Suprapubic skin (tissue), 4 donors: ENCODE measurements around the gene FILIP1L. TPM values are rescaled to one million over a fixed set of nuclear protein-coding genes. Genes with fewer than 3 reads are reported as not detected.

Experiments
- DNase-seq, 2 donors: peaks; one replicate each; pipeline ENCODE4 v3.0.0-alpha.2; 2019; ENCODE audit warnings: low spot score in 2 of 2
- H3K27ac ChIP-seq: fragments of 200-600 bp; sonication (generic); one replicate; pipeline ENCODE4 v1.5.1; 2019
- H3K27me3 ChIP-seq: fragments of 200-600 bp; sonication (generic); one replicate; pipeline ENCODE4 v1.5.1; 2019
- H3K36me3 ChIP-seq: fragments of 200-600 bp; sonication (generic); one replicate; pipeline ENCODE4 v1.5.1; 2019
- H3K4me1 ChIP-seq: fragments of 200-600 bp; sonication (generic); one replicate; pipeline ENCODE4 v1.5.1; 2019
- H3K4me3 ChIP-seq: fragments of 200-600 bp; sonication (generic); one replicate; pipeline ENCODE4 v1.5.1; 2019; ENCODE audit warnings: mild to moderate bottlenecking
- H3K9me3 ChIP-seq: fragments of 200-600 bp; sonication (generic); one replicate; pipeline ENCODE4 v1.5.1; 2019
- EP300 ChIP-seq: sonication (generic); formaldehyde crosslinking; IDR thresholded peaks from one replicate; pipeline ENCODE4 v1.6.1; 2017; ENCODE audit warnings: antibody characterized with exemption
- POLR2A ChIP-seq, 2 donors: fragments of 450-650 bp; IDR thresholded peaks; one replicate each; pipeline ENCODE4 v1.6.1; 2017; ENCODE audit warnings: antibody characterized with exemption in 2 of 2, mild to moderate bottlenecking in 2 of 2, moderate library complexity in 2 of 2
- POLR2AphosphoS5 ChIP-seq, 3 donors: sonication (generic); formaldehyde crosslinking; IDR thresholded peaks; one replicate each; pipeline ENCODE4 v1.6.1; 2017; ENCODE audit warnings: antibody characterized with exemption in 3 of 3
- WGBS: methylation state at CpG from one replicate; pipeline ENCODE4 v1.1.5; 2018; 5-methylcytosine and 5-hydroxymethylcytosine counted together
- total RNA-seq, 4 donors: library from RNA; depleted of rRNA; stranded (reverse); fragments of >200 nt; gene quantifications; one replicate each; pipeline ENCODE4 v1.1.0, GENCODE V29; 2016
- TF ChIP-seq, protein P1 (sequence below), 2 donors: fragments of 200-600 bp in 1 of 2; fragments of 450-650 bp in 1 of 2; sonication (generic) in 1 of 2; IDR thresholded peaks; one replicate each; pipeline ENCODE4 v1.5.1; 2016 to 2019; ENCODE audit warnings: antibody characterized with exemption in 2 of 2, mild to moderate bottlenecking in 1 of 2, moderate library complexity in 1 of 2

FILIP1L gene
- total RNA-seq, 4 donors from 2014 or later, result 14.0 to 19.9 (median 15.9) TPM

DNA sequence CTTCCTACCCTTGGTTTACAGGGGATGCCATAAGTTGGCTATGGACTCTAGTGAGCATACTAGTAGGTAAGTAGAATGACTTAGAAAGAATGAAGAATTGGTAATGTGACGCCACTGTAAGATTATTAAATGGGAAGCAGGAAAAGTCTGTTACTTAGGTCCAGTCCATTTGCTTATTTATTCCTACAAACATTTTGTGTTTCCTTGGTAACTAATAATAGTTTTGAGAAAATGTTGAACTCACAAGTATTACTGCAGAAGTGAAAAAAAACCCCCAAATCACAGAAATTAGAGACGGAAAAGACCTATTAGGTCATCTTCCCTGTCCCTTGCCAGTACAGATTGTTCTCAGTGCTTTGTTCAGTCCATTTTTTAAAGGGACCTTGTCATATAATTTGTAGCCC lies 233.2 kb downstream of the FILIP1L start:
- no peaks in the 10 kb centered on the region for H3K9me3 ChIP-seq
- H3K27me3 ChIP-seq, result no peaks in the 10 kb centered on the region
- no peak overlapping the region for H3K4me3 ChIP-seq
- no peaks in the 10 kb centered on the region for H3K36me3 ChIP-seq
- peak in 1 of 3 donors; percentile 29 for TF ChIP-seq POLR2AphosphoS5 (IDR thresholded peaks at IDR 0.05)
- TF ChIP-seq, protein P1, sequence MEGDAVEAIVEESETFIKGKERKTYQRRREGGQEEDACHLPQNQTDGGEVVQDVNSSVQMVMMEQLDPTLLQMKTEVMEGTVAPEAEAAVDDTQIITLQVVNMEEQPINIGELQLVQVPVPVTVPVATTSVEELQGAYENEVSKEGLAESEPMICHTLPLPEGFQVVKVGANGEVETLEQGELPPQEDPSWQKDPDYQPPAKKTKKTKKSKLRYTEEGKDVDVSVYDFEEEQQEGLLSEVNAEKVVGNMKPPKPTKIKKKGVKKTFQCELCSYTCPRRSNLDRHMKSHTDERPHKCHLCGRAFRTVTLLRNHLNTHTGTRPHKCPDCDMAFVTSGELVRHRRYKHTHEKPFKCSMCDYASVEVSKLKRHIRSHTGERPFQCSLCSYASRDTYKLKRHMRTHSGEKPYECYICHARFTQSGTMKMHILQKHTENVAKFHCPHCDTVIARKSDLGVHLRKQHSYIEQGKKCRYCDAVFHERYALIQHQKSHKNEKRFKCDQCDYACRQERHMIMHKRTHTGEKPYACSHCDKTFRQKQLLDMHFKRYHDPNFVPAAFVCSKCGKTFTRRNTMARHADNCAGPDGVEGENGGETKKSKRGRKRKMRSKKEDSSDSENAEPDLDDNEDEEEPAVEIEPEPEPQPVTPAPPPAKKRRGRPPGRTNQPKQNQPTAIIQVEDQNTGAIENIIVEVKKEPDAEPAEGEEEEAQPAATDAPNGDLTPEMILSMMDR (IDR thresholded peaks at IDR 0.05), result no peak
- TF ChIP-seq POLR2A (IDR thresholded peaks at IDR 0.05), result no peak
- TF ChIP-seq EP300, result no peak
- peak overlapping the region; percentile 85 for H3K27ac ChIP-seq
- DNase-seq, result no peak
- peaks cover 44% of the 10 kb centered on the region for H3K4me1 ChIP-seq
- WGBS, result 62% methylated on average over 2 of the region's 2 CpGs

DNA sequence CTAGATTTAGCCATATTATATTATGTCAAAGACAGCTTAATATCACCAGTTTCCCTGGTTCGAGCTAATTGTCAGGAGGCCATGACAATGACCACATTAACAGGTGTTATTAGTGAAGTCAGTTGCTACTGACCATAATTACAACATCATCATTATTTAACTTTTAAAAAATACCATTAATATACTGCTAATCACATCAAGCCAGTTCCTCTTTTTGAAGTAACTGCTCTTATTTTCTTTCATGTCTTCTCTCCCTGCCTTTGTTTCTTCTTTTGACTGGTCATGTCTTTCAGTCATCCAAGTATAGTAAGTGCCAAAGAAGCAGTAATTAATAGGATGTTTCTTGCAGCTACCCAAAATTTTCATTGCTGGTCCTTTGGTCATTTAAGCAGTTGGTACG lies 235.0 kb downstream of the FILIP1L start:
- Histone ChIP-seq H3K36me3 (no peaks in the 10 kb centered on the region), H3K27me3 (no peaks in the 10 kb centered on the region), H3K27ac (no peak overlapping the region), H3K9me3 (no peaks in the 10 kb centered on the region), H3K4me3 (no peak overlapping the region), H3K4me1 (peaks cover 43% of the 10 kb centered on the region)
- TF ChIP-seq, protein P1 (IDR thresholded peaks at IDR 0.05), result no peak
- TF ChIP-seq POLR2AphosphoS5 (IDR thresholded peaks at IDR 0.05) (no peak), POLR2A (IDR thresholded peaks at IDR 0.05) (no peak), EP300 (no peak)
- no peak for DNase-seq
- 92% methylated on average over 2 of the region's 2 CpGs for WGBS

DNA sequence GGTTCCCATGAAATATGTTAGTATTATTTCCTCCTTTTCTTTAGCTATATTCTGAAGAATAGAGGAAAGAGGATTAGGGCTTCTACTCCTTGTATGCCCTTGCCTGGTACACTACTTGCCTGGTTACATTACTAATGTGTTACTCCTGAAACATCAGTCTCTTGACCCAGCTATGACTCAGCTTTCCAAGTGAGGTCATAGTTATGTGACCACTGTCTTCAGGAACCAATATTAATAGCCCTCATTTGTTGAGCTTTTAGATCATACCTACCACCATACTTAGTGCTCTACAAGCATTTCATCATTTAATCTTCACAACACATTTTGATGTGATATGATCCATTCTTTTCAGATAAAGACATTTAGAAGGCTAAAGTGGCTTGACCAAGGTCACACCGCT lies 236.3 kb downstream of the FILIP1L start:
- Histone ChIP-seq H3K4me1 (peaks cover 50% of the 10 kb centered on the region), H3K4me3 (no peak overlapping the region), H3K9me3 (no peaks in the 10 kb centered on the region), H3K27ac (peak overlapping the region; percentile 64), H3K36me3 (no peaks in the 10 kb centered on the region), H3K27me3 (no peaks in the 10 kb centered on the region)
- peak in 1 of 2 donors; percentile 24 for TF ChIP-seq POLR2A (IDR thresholded peaks at IDR 0.05)
- no peak for TF ChIP-seq POLR2AphosphoS5 (IDR thresholded peaks at IDR 0.05)
- DNase-seq, result no peak
- WGBS, result 98% methylated on average over 1 of the region's 1 CpG

DNA sequence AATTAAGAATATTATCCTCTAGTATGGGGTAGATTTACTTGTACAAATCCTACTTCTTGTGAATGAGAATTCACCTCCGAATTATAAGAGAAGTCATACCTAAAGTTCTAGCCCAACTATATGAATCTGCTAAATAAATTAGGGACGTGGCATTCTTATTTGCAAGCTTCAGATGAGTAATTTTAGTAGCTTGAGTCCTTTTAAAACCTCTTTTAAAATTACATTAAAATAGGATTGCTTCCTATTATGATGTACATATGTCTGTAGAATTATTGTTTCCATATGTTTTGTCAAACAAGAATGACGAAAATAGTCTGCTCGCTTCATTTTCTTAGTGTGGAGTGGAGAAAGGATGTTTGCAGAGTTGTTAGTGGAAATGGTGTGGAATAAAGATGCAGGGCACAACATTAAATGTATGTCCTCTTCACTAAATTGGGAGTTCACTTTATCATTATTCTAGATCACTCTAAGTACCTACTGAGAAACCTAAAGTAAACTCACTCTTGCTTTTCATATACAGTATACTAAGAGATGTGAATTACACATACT lies 237.2 kb downstream of the FILIP1L start:
- Histone ChIP-seq H3K36me3 (no peaks in the 10 kb centered on the region), H3K27ac (peak overlapping the region; percentile 97), H3K27me3 (no peaks in the 10 kb centered on the region), H3K4me3 (peak overlapping the region; percentile 80), H3K9me3 (no peaks in the 10 kb centered on the region), H3K4me1 (peaks cover 54% of the 10 kb centered on the region)
- TF ChIP-seq EP300 (no peak), POLR2A (IDR thresholded peaks at IDR 0.05) (no peak), POLR2AphosphoS5 (IDR thresholded peaks at IDR 0.05) (no peak)
- TF ChIP-seq, protein P1 (IDR thresholded peaks at IDR 0.05), result no peak
- 76% methylated on average over 4 of the region's 4 CpGs for WGBS
- no peak for DNase-seq

DNA sequence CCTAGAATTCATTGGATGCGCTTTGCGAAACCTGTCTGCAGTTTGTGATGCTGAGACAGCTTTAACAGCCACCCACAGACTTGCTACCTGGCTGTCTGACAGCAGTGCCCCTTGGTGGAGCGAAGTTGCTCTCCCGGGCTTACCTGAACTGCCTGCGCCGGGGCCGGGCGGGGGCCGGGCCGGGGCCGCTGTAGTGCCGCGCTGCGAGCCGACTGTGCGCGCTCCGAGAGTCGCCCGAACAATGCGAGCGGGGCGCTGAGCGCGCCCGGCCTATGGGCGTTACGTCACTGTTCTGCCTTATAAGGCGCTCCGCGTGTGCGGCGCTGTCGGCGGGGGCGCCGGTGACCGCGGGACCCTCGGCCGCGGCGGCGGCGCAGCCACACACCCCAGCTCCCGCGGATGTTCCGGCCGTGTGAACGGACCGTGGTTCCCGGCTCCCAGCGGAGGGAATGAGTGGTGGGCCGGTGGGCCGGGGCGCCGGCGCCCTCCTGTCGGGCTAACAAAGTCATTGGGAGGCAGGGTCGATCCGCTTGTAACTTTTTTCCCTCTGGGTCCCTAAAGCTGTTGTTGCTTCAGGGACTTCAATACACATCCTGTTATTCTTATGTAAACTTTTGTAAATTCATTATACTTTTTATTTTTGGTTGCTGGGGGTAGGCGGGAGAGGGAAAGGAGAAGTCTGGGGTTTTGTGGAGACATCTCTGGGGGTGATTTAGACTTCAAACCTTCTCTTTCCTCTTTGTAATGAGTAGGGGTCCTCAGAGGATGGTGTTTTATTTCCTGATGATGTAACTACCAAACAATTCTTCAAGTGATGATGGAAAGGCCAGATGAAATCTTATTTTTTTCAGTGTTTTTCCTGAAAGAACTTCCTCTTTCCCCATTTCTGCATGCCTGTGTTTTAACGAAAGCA lies 238.1 kb downstream of the FILIP1L start:
- WGBS, result 7% methylated on average over 13 of the region's 63 CpGs
- H3K4me3 ChIP-seq, result peak overlapping the region; percentile 80
- H3K4me1 ChIP-seq, result peaks cover 61% of the 10 kb centered on the region

DNA sequence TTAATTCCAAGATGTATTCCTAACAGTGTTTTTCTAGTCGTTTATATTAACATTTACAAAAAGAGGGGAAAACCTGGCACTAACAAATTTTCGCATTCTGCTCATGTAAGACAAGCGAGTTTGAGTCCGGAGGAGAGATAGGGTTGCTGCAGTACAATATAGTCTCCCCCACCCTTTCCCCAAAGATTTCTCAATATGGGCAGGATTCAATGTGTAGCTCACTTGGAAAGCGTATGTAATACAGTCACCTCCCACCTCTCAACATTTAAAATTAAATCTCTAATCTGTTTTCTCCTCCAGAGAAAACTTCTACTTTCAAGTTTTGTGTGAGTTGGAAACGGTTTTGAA lies 238.7 kb downstream of the FILIP1L start:
- WGBS, result under 1% methylated on average over 6 of the region's 6 CpGs

More for the DNA sequence above, 238.1 kb downstream of the FILIP1L start:
- DNase-seq, result peak; percentile 82
- H3K27me3 ChIP-seq, result no peaks in the 10 kb centered on the region
- H3K9me3 ChIP-seq, result no peaks in the 10 kb centered on the region
- no peaks in the 10 kb centered on the region for H3K36me3 ChIP-seq
- TF ChIP-seq POLR2A (IDR thresholded peaks at IDR 0.05), result peak; percentile 56 to 98
- TF ChIP-seq POLR2AphosphoS5 (IDR thresholded peaks at IDR 0.05), result peak in 2 of 3 donors; percentile 65 to 71
- TF ChIP-seq EP300, result no peak
- peak overlapping the region; percentile 97 for H3K27ac ChIP-seq

More for the DNA sequence above, 238.7 kb downstream of the FILIP1L start:
- DNase-seq, result no peak
- peak overlapping the region; percentile 97 for H3K27ac ChIP-seq
- H3K27me3 ChIP-seq, result no peaks in the 10 kb centered on the region
- H3K4me1 ChIP-seq, result peaks cover 62% of the 10 kb centered on the region
- no peaks in the 10 kb centered on the region for H3K9me3 ChIP-seq
- peak overlapping the region; percentile 80 for H3K4me3 ChIP-seq
- no peaks in the 10 kb centered on the region for H3K36me3 ChIP-seq
- TF ChIP-seq, protein P1 (IDR thresholded peaks at IDR 0.05), result no peak
